ENCODE data around the gene NTM. TPM values are rescaled to one million over a fixed set of nuclear protein-coding genes. Genes with fewer than 3 reads are reported as not detected.

NTM gene
- total and polyA plus RNA-seq, 2 of the 8 experiments (the other 6 are each of a cell fraction or from before 2014, with no cell fraction given) = 13.4 to 20.0 TPM

GRCh38 chr11:131978351-131978750, 607.9 kb downstream of the NTM start (continued):
- no peak for TF ChIP-seq ASH2L (IDR thresholded peaks at IDR 0.05; ENCODE audit: low read length)
- TF ChIP-seq MAX (IDR thresholded peaks at IDR 0.05) = no peak
